Bronchial epithelial cell (primary cell): ENCODE data around the gene RNF213. TPM values are rescaled to one million over a fixed set of nuclear protein-coding genes. Genes with fewer than 3 reads are reported as not detected.

Experiments
- DNase-seq: peaks from one replicate; pipeline ENCODE4 v3.0.0-alpha.2; 2010; ENCODE audit warnings: low read depth
- FAIRE-seq: peaks from 2 replicates; lab custom pipeline; 2011; peaks lifted over from hg19 to GRCh38; lab: Jason Lieb, UNC
- H3K27me3 ChIP-seq: 2 replicates; pipeline ENCODE4 v1.5.1; 2011; ENCODE audit warnings: low read length; ENCODE audit not compliant: control insufficient read depth, insufficient read depth
- H3K36me3 ChIP-seq: 2 replicates; pipeline ENCODE4 v1.5.1; 2011; ENCODE audit warnings: low read length; ENCODE audit not compliant: control insufficient read depth, insufficient read depth
- H3K4me3 ChIP-seq: 2 replicates; pipeline ENCODE4 v1.5.1; 2011; ENCODE audit warnings: mild to moderate bottlenecking, low read depth, low read length, control low read depth
- total RNA-seq: library from RNA; depleted of rRNA; stranded (reverse); fragments of >200 nt; gene quantifications from 2 replicates; pipeline ENCODE4 v1.2.1, GENCODE V29; 2014
- TF ChIP-seq, protein P1 (sequence below): IDR thresholded peaks from 2 replicates; pipeline ENCODE4 v1.5.1; 2011; ENCODE audit warnings: mild to moderate bottlenecking, moderate library complexity, low read length, control low read depth, inconsistent platforms; ENCODE audit not compliant: insufficient read depth, severe bottlenecking

The RNF213 gene
- total RNA-seq, 1 donor from 2014 or later: 41.3 TPM

- Histone ChIP-seq H3K4me3 (no peak overlapping the region), H3K36me3 (peaks cover 2% of the 10 kb centered on the region), H3K27me3 (peaks cover 1% of the 10 kb centered on the region)
- TF ChIP-seq, protein P1, sequence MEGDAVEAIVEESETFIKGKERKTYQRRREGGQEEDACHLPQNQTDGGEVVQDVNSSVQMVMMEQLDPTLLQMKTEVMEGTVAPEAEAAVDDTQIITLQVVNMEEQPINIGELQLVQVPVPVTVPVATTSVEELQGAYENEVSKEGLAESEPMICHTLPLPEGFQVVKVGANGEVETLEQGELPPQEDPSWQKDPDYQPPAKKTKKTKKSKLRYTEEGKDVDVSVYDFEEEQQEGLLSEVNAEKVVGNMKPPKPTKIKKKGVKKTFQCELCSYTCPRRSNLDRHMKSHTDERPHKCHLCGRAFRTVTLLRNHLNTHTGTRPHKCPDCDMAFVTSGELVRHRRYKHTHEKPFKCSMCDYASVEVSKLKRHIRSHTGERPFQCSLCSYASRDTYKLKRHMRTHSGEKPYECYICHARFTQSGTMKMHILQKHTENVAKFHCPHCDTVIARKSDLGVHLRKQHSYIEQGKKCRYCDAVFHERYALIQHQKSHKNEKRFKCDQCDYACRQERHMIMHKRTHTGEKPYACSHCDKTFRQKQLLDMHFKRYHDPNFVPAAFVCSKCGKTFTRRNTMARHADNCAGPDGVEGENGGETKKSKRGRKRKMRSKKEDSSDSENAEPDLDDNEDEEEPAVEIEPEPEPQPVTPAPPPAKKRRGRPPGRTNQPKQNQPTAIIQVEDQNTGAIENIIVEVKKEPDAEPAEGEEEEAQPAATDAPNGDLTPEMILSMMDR: no peak
- FAIRE-seq (no peak), DNase-seq (no peak)
These were observed 160.9 kb downstream of the RNF213 start for GRCh38 chr17:80421381-80422090.

GRCh38 chr17:80422276-80422675 lies 161.6 kb downstream of the RNF213 start:
- FAIRE-seq: no peak
- H3K36me3 ChIP-seq: peaks cover 2% of the 10 kb centered on the region
- peaks cover 1% of the 10 kb centered on the region for H3K27me3 ChIP-seq
- DNase-seq: no peak
- TF ChIP-seq, protein P1: no peak
- H3K4me3 ChIP-seq: no peak overlapping the region

- Histone ChIP-seq H3K4me3 (no peak overlapping the region), H3K27me3 (peaks cover 1% of the 10 kb centered on the region), H3K36me3 (no peaks in the 10 kb centered on the region)
- TF ChIP-seq, protein P1: no peak
- FAIRE-seq: no peak
- DNase-seq: no peak
These were observed 162.3 kb downstream of the RNF213 start for GRCh38 chr17:80422981-80423380.

DNA sequence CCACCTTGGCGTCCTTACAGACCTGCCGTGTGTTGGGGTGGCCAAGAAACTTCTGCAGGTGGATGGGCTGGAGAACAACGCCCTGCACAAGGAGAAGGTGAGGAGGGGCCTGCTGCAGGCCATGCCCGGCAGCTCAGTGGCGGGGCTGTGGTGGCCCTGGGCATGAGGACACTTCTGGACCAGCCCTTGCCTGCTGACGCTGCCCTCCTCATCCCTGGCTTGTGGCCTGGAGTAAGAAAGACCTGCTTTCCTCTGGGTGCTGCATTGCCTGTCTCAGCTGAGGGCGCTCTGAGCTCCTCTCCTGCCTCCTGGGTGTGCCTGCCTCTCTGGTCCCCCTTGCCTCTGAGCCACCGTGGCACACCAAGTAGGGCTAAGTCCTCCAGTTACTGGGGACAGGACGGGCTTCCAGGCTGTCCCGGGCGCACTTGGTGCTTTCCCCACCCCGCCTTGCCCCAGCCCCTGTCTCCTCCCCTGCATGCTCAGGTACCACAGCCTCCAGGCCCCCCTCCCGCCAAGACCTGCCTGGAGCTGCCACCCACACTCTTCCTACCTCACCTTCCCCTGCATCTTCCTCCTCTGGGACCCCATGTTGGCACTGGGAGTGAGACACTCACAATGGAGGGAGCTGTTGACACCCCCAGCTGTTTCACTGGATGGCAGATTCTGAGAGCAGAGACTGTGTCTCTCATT lies 163.0 kb downstream of the RNF213 start:
- no peak for FAIRE-seq
- no peak for DNase-seq
- peaks cover 1% of the 10 kb centered on the region for H3K27me3 ChIP-seq
- TF ChIP-seq, protein P1: no peak
- H3K4me3 ChIP-seq: no peak overlapping the region
- no peaks in the 10 kb centered on the region for H3K36me3 ChIP-seq

GRCh38 chr17:80424261-80424660 lies 163.6 kb downstream of the RNF213 start:
- H3K4me3 ChIP-seq: no peak overlapping the region
- peaks cover 1% of the 10 kb centered on the region for H3K27me3 ChIP-seq
- FAIRE-seq (no peak), DNase-seq (no peak)
- TF ChIP-seq, protein P1: no peak
- H3K36me3 ChIP-seq: no peaks in the 10 kb centered on the region
